SK-N-SH treated with all-trans-retinoic acid at 6 μM for 48 hours (cell line): Measurements from ENCODE around the gene MTMR10.
A peak's percentile ranks its signal among the peaks of the same experiment; 100 is the strongest.

ENCODE experiments used
- ATAC-seq: fragments of 200-7000 bp; cut with Tn5 transposase; 3 replicates; pipeline ENCODE4 v1.9.1; 2020; ENCODE audit warnings: mild to moderate bottlenecking, moderate library complexity
- ARNTL ChIP-seq: fragments of 450-650 bp; formaldehyde crosslinking; IDR thresholded peaks from 2 replicates; pipeline ENCODE4 v1.5.0; 2020; ENCODE audit warnings: low read depth, mild to moderate bottlenecking, moderate library complexity, borderline replicate concordance
- BACH2 ChIP-seq: fragments of 250-450 bp; sonication (Bioruptor Pico); IDR thresholded peaks from 2 replicates; pipeline ENCODE4 v1.9.0; 2021; ENCODE audit warnings: mild to moderate bottlenecking, borderline replicate concordance
- CSDC2 ChIP-seq: fragments of 250-450 bp; sonication (Bioruptor Pico); IDR thresholded peaks from 2 replicates; pipeline ENCODE4 v1.5.0; 2020; ENCODE audit warnings: mild to moderate bottlenecking, moderate library complexity
- ESRRG ChIP-seq: fragments of 250-450 bp; sonication (Bioruptor Pico); IDR thresholded peaks from 2 replicates; pipeline ENCODE4 v1.6.1; 2021; ENCODE audit warnings: mild to moderate bottlenecking
- ISL1 ChIP-seq: fragments of 250-450 bp; sonication (Bioruptor Pico); IDR thresholded peaks from 2 replicates; pipeline ENCODE4 v2.1.2; 2022; ENCODE audit warnings: mild to moderate bottlenecking, moderate library complexity
- OSR1 ChIP-seq: fragments of 250-450 bp; sonication (Bioruptor Pico); IDR thresholded peaks from 2 replicates; pipeline ENCODE4 v1.8.0; 2022; ENCODE audit warnings: moderate library complexity, mild to moderate bottlenecking, inconsistent platforms
- PATZ1 ChIP-seq: fragments of 250-450 bp; sonication (Bioruptor Pico); IDR thresholded peaks from 2 replicates; pipeline ENCODE4 v1.8.0; 2020; ENCODE audit warnings: mild to moderate bottlenecking, moderate library complexity, borderline replicate concordance
- PPARA ChIP-seq: fragments of 250-450 bp; sonication (Bioruptor Pico); IDR thresholded peaks from 2 replicates; pipeline ENCODE4 v1.5.0; 2020; ENCODE audit warnings: mild to moderate bottlenecking, borderline replicate concordance
- RARB ChIP-seq: fragments of 250-450 bp; sonication (Bioruptor Pico); IDR thresholded peaks from 2 replicates; pipeline ENCODE4 v1.8.0; 2021; ENCODE audit warnings: mild to moderate bottlenecking, moderate library complexity
- TCF4 ChIP-seq: fragments of 250-450 bp; sonication (Bioruptor Pico); IDR thresholded peaks from 2 replicates; pipeline ENCODE4 v1.8.0; 2021; ENCODE audit warnings: mild to moderate bottlenecking, moderate library complexity, borderline replicate concordance
- TOX ChIP-seq: fragments of 250-450 bp; sonication (Bioruptor Pico); IDR thresholded peaks from 2 replicates; pipeline ENCODE4 v1.8.0; 2021; ENCODE audit warnings: mild to moderate bottlenecking, moderate library complexity, borderline replicate concordance
- ZC3H10 ChIP-seq: fragments of 250-450 bp; sonication (Bioruptor Pico); IDR thresholded peaks from 2 replicates; pipeline ENCODE4 v1.5.1; 2021; ENCODE audit warnings: mild to moderate bottlenecking, moderate library complexity
- ZFP3 ChIP-seq: fragments of 250-450 bp; sonication (Bioruptor Pico); IDR thresholded peaks from 2 replicates; pipeline ENCODE4 v1.5.0; 2020; ENCODE audit warnings: mild to moderate bottlenecking, moderate library complexity
- ZFP30 ChIP-seq: fragments of 450-650 bp; formaldehyde crosslinking; IDR thresholded peaks from 2 replicates; pipeline ENCODE4 v1.5.0; 2022; ENCODE audit warnings: mild to moderate bottlenecking, moderate library complexity
- ZNF565 ChIP-seq: fragments of 450-650 bp; formaldehyde crosslinking; conservative IDR thresholded peaks from 2 replicates; pipeline ENCODE4 v1.5.0; 2020; ENCODE audit warnings: low read depth, mild to moderate bottlenecking, moderate library complexity
- ZNF70 ChIP-seq: fragments of 450-650 bp; formaldehyde crosslinking; IDR thresholded peaks from 2 replicates; pipeline ENCODE4 v1.5.0; 2020; ENCODE audit warnings: mild to moderate bottlenecking, moderate library complexity
- TF ChIP-seq, protein P1 (sequence below): fragments of 250-450 bp; sonication (Bioruptor Pico); IDR thresholded peaks from 2 replicates; pipeline ENCODE4 v1.5.1; 2021; ENCODE audit warnings: mild to moderate bottlenecking, moderate library complexity
- TF ChIP-seq, protein P2 (sequence below): fragments of 250-450 bp; sonication (Bioruptor Pico); IDR thresholded peaks from 2 replicates; pipeline ENCODE4 v1.5.1; 2020; ENCODE audit warnings: low read depth, mild to moderate bottlenecking, moderate library complexity
- TF ChIP-seq, protein P3 (sequence below): fragments of 250-450 bp; sonication (Bioruptor Pico); IDR thresholded peaks from 2 replicates; pipeline ENCODE4 v1.5.0; 2020; ENCODE audit warnings: mild to moderate bottlenecking, moderate library complexity
- TF ChIP-seq, protein P4 (sequence below): fragments of 250-450 bp; sonication (Bioruptor Pico); IDR thresholded peaks from 2 replicates; pipeline ENCODE4 v1.8.0; 2021; ENCODE audit warnings: low read depth, mild to moderate bottlenecking, moderate library complexity, borderline replicate concordance

MTMR10 gene

GRCh38 chr15:31025996-31026395, 34.6 kb upstream of the MTMR10 start:
- TF ChIP-seq ZC3H10 (CRISPR knock-in tag) (no peak), ARNTL (CRISPR knock-in tag) (no peak), OSR1 (CRISPR knock-in tag) (no peak), ZFP3 (no peak), ZNF565 (CRISPR knock-in tag) (no peak), ISL1 (CRISPR knock-in tag) (no peak), ESRRG (no peak), BACH2 (CRISPR knock-in tag) (no peak)
- TF ChIP-seq, protein P1, sequence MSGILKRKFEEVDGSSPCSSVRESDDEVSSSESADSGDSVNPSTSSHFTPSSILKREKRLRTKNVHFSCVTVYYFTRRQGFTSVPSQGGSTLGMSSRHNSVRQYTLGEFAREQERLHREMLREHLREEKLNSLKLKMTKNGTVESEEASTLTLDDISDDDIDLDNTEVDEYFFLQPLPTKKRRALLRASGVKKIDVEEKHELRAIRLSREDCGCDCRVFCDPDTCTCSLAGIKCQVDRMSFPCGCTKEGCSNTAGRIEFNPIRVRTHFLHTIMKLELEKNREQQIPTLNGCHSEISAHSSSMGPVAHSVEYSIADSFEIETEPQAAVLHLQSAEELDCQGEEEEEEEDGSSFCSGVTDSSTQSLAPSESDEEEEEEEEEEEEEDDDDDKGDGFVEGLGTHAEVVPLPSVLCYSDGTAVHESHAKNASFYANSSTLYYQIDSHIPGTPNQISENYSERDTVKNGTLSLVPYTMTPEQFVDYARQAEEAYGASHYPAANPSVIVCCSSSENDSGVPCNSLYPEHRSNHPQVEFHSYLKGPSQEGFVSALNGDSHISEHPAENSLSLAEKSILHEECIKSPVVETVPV (CRISPR knock-in tag) = no peak
- TF ChIP-seq, protein P2, sequence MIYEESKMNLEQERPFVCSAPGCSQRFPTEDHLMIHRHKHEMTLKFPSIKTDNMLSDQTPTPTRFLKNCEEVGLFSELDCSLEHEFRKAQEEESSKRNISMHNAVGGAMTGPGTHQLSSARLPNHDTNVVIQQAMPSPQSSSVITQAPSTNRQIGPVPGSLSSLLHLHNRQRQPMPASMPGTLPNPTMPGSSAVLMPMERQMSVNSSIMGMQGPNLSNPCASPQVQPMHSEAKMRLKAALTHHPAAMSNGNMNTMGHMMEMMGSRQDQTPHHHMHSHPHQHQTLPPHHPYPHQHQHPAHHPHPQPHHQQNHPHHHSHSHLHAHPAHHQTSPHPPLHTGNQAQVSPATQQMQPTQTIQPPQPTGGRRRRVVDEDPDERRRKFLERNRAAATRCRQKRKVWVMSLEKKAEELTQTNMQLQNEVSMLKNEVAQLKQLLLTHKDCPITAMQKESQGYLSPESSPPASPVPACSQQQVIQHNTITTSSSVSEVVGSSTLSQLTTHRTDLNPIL (CRISPR knock-in tag) = no peak
- ATAC-seq = no peak

- peak; percentile 57 for ATAC-seq
- TF ChIP-seq ISL1 (CRISPR knock-in tag) (peak; percentile 89), PPARA (CRISPR knock-in tag) (no peak), ZC3H10 (CRISPR knock-in tag) (no peak), ESRRG (no peak), BACH2 (CRISPR knock-in tag) (no peak), CSDC2 (CRISPR knock-in tag) (no peak)
- TF ChIP-seq, protein P2 (CRISPR knock-in tag) = peak; percentile 28; the same call in 1 of the 2 replicates
Observed at GRCh38 chr15:31024979-31025378, 33.6 kb upstream of the MTMR10 start.

DNA sequence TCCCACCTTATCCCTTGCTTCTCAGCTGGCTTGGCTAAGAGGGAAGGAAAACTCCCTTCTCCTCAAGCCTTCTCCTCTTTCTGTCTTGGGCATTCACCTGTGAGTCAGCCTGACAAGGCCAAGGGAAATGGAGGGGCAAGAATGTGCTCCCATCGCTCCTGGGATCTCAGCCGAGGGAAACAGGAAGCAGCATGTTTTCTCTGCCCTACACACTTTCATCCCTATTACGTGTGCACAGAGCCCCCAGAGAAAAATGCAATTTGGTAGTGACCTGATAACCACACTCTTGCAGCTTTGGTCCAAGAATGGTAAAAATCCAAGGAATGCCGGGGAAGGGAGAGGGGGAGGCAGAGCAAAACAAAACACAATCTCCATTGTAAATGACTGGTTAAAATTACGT, 32.9 kb upstream of the MTMR10 start:
- TF ChIP-seq ISL1 (CRISPR knock-in tag) (peak; percentile 76), ARNTL (CRISPR knock-in tag) (no peak), ZFP3 (no peak), ZNF70 (CRISPR knock-in tag) (no peak), ZNF565 (CRISPR knock-in tag) (no peak), TOX (no peak), PATZ1 (CRISPR knock-in tag) (peak; percentile 81; the same call in 1 of the 2 replicates), ZC3H10 (CRISPR knock-in tag) (no peak), BACH2 (CRISPR knock-in tag) (no peak), ZFP30 (CRISPR knock-in tag) (no peak), CSDC2 (CRISPR knock-in tag) (peak; percentile 87), ESRRG (no peak), TCF4 (CRISPR knock-in tag) (no peak), RARB (no peak)
- TF ChIP-seq, protein P3, sequence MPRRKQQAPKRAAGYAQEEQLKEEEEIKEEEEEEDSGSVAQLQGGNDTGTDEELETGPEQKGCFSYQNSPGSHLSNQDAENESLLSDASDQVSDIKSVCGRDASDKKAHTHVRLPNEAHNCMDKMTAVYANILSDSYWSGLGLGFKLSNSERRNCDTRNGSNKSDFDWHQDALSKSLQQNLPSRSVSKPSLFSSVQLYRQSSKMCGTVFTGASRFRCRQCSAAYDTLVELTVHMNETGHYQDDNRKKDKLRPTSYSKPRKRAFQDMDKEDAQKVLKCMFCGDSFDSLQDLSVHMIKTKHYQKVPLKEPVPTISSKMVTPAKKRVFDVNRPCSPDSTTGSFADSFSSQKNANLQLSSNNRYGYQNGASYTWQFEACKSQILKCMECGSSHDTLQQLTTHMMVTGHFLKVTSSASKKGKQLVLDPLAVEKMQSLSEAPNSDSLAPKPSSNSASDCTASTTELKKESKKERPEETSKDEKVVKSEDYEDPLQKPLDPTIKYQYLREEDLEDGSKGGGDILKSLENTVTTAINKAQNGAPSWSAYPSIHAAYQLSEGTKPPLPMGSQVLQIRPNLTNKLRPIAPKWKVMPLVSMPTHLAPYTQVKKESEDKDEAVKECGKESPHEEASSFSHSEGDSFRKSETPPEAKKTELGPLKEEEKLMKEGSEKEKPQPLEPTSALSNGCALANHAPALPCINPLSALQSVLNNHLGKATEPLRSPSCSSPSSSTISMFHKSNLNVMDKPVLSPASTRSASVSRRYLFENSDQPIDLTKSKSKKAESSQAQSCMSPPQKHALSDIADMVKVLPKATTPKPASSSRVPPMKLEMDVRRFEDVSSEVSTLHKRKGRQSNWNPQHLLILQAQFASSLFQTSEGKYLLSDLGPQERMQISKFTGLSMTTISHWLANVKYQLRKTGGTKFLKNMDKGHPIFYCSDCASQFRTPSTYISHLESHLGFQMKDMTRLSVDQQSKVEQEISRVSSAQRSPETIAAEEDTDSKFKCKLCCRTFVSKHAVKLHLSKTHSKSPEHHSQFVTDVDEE = no peak
- TF ChIP-seq, protein P4, sequence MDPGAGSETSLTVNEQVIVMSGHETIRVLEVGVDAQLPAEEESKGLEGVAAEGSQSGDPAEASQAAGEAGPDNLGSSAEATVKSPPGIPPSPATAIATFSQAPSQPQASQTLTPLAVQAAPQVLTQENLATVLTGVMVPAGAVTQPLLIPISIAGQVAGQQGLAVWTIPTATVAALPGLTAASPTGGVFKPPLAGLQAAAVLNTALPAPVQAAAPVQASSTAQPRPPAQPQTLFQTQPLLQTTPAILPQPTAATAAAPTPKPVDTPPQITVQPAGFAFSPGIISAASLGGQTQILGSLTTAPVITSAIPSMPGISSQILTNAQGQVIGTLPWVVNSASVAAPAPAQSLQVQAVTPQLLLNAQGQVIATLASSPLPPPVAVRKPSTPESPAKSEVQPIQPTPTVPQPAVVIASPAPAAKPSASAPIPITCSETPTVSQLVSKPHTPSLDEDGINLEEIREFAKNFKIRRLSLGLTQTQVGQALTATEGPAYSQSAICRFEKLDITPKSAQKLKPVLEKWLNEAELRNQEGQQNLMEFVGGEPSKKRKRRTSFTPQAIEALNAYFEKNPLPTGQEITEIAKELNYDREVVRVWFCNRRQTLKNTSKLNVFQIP (CRISPR knock-in tag) = 0 out of 2 replicates have a peak, but pooled peaks have one; percentile 46
- TF ChIP-seq, protein P1 (CRISPR knock-in tag) = no peak
- TF ChIP-seq, all 23 proteins: peak for 4
- peak; percentile 93 for ATAC-seq
